ENCODE data around the gene SAT2.

GRCh38 chr17:7674934-7675333, 47.3 kb upstream of the SAT2 start:
- TF ChIP-seq POLR2A (IDR thresholded peaks at IDR 0.05) (no peak), CTCF (IDR thresholded peaks at IDR 0.05) (no peak), EP300 (IDR thresholded peaks at IDR 0.05) (no peak)
